ENCODE measurements around the gene CSMD2. TPM values are rescaled to one million over a fixed set of nuclear protein-coding genes. Genes with fewer than 3 reads are reported as not detected.

The CSMD2 gene
- polyA plus RNA-seq, 1 of the 3 experiments (the other 2 are of a cell fraction): not detected

- TF ChIP-seq REST (IDR thresholded peaks at IDR 0.05; ENCODE audit: low read depth, low read length): no peak
Observed at GRCh38 chr1:33696311-33696710, 468.7 kb downstream of the CSMD2 start (continued).

GRCh38 chr1:33692206-33693188 is 472.5 kb downstream of the CSMD2 start:
- Histone ChIP-seq H3F3A (replicated peaks; ENCODE audit: insufficient read depth) (no peaks in the 10 kb centered on the region), H3K4me1 (ENCODE audit: control insufficient read depth in 1 of 2, insufficient read depth in 2 of 2, low read depth in 1 of 2, low read length in 1 of 2) (no peaks in the 10 kb centered on the region; a peak in 1 of 4 replicates), H3K9ac (no peak overlapping the region), H2AFZ (ENCODE audit: low read depth) (no peak overlapping the region), H3K27ac (ENCODE audit: low read depth in 2 of 2, low read length in 1 of 2) (no peak overlapping the region), H3K27me3 (ENCODE audit: insufficient read depth) (no peaks in the 10 kb centered on the region), H3K9me3 (no peaks in the 10 kb centered on the region), H4K20me1 (ENCODE audit: insufficient read depth) (no peaks in the 10 kb centered on the region), H3K4me3 (ENCODE audit: low read depth in 2 of 2, low read length in 1 of 2) (no peak overlapping the region), H3K36me3 (replicated peaks in 1 of 2; ENCODE audit: control insufficient read depth in 1 of 2, insufficient read depth in 2 of 2, low read length in 1 of 2) (no peaks in the 10 kb centered on the region), H3K4me2 (no peak overlapping the region), H3K9me2 (no peaks in the 10 kb centered on the region), H3K79me2 (ENCODE audit: insufficient read depth) (no peaks in the 10 kb centered on the region)
- CTCF ChIA-PET: no interaction called here
- DNase-seq: no peak
- WGBS (ENCODE audit: low lambda C conversion rate): 27% methylated on average over 2 of the region's 7 CpGs
- TF ChIP-seq TCF12 (IDR thresholded peaks at IDR 0.05) (no peak), RAD21 (IDR thresholded peaks at IDR 0.05; ENCODE audit: low read length) (no peak), IRF3 (IDR thresholded peaks at IDR 0.05; ENCODE audit: low read depth, low read length) (no peak), FOSL2 (IDR thresholded peaks at IDR 0.05; ENCODE audit: borderline replicate concordance, low read depth) (no peak), REST (IDR thresholded peaks at IDR 0.05; ENCODE audit: low read depth, low read length) (no peak)
- POLR2A ChIA-PET: no interaction called here
